GM04503 (cell line): ENCODE measurements around the gene IARS1.

Source experiments
- DNase-seq: peaks from one replicate; pipeline ENCODE4 v3.0.0-alpha.2; 2012; ENCODE audit warnings: low read depth

The IARS1 gene

GRCh38 chr9:92293452-92294296, at the start of gene IARS1:
TSS of gene IARS1 (minus strand) at chr9:92293697. CDS start at chr9:92289419, 4,278 bp downstream.
- peak; percentile 83 for DNase-seq

- no peak for DNase-seq
Observed at GRCh38 chr9:92342825-92343488, 49.5 kb upstream of the IARS1 start.

GRCh38 chr9:92341578-92341977, 48.1 kb upstream of the IARS1 start:
- DNase-seq: no peak

- DNase-seq: no peak
Observed at GRCh38 chr9:92333282-92333634, 39.8 kb upstream of the IARS1 start.

- DNase-seq: no peak
Observed at GRCh38 chr9:92332577-92333281, 39.2 kb upstream of the IARS1 start.

GRCh38 chr9:92328225-92328624, 34.7 kb upstream of the IARS1 start:
- no peak for DNase-seq

GRCh38 chr9:92327283-92327850, 33.9 kb upstream of the IARS1 start:
- no peak for DNase-seq

GRCh38 chr9:92325991-92326500, 32.5 kb upstream of the IARS1 start:
- DNase-seq: no peak

GRCh38 chr9:92325269-92325990, 31.9 kb upstream of the IARS1 start, which contains the start of the genes CENPP and NOL8:
TSS of gene CENPP (plus strand) at chr9:92325953.
TSS of gene NOL8 (minus strand) at chr9:92325350. CDS start at chr9:92324161, 1,189 bp downstream.
- DNase-seq: peak; percentile 74

- peak; percentile 20 for DNase-seq
Observed at GRCh38 chr9:92324889-92325268, 31.4 kb upstream of the IARS1 start.

- DNase-seq: no peak
Observed at GRCh38 chr9:92324431-92324830, 30.9 kb upstream of the IARS1 start.

- DNase-seq: no peak
Observed at GRCh38 chr9:92315456-92315855, 22.0 kb upstream of the IARS1 start.

- no peak for DNase-seq
Observed at GRCh38 chr9:92313624-92314012, 20.1 kb upstream of the IARS1 start.

- DNase-seq: no peak
Observed at GRCh38 chr9:92312887-92313623, 19.6 kb upstream of the IARS1 start.

- DNase-seq: no peak
Observed at GRCh38 chr9:92310562-92310961, 17.1 kb upstream of the IARS1 start.

GRCh38 chr9:92308893-92309292, 15.4 kb upstream of the IARS1 start:
- DNase-seq: no peak

GRCh38 chr9:92300936-92301335, 7.4 kb upstream of the IARS1 start:
- DNase-seq: no peak

- DNase-seq: no peak
Observed at GRCh38 chr9:92299116-92299515, 5.6 kb upstream of the IARS1 start.

GRCh38 chr9:92298036-92298435, 4.5 kb upstream of the IARS1 start:
- DNase-seq: no peak

GRCh38 chr9:92297611-92298010, 4.1 kb upstream of the IARS1 start:
- DNase-seq: no peak

- no peak for DNase-seq
Observed at GRCh38 chr9:92295827-92296258, 2.3 kb upstream of the IARS1 start.
